NCI-H187 treated with DMSO at 0.1 percent for 48 hours (cell line): ENCODE data around the gene KDELR3.

Experiments
- DNase-seq: peaks from one replicate; lab custom pipeline; 2025; lab: John Stamatoyannopoulos, UW

Gene KDELR3

GRCh38 chr22:38467904-38468442, at the start of gene KDELR3:
Gene KDELR3 (plus strand): TSS chr22:38468096. CDS start chr22:38468234, 138 bp downstream.
- DNase-seq = no peak

- DNase-seq = no peak
These were observed 49.3 kb upstream of the KDELR3 start for GRCh38 chr22:38418589-38418988.

GRCh38 chr22:38419121-38419857, 48.6 kb upstream of the KDELR3 start:
- no peak for DNase-seq

- DNase-seq = no peak
These were observed 48.1 kb upstream of the KDELR3 start for GRCh38 chr22:38419858-38420160.

- no peak for DNase-seq
These were observed 47.2 kb upstream of the KDELR3 start for GRCh38 chr22:38420734-38421133.

- no peak for DNase-seq
These were observed 45.0 kb upstream of the KDELR3 start for GRCh38 chr22:38422611-38423511.

- DNase-seq = no peak
These were observed 44.1 kb upstream of the KDELR3 start for GRCh38 chr22:38423512-38424503.

- no peak for DNase-seq
These were observed 43.3 kb upstream of the KDELR3 start for GRCh38 chr22:38424525-38425080.

GRCh38 chr22:38426628-38427027, 41.3 kb upstream of the KDELR3 start:
- DNase-seq = no peak

GRCh38 chr22:38427465-38427864, 40.4 kb upstream of the KDELR3 start:
- no peak for DNase-seq

- DNase-seq = no peak
These were observed 40.0 kb upstream of the KDELR3 start for GRCh38 chr22:38427940-38428339.

- DNase-seq = no peak
These were observed 39.2 kb upstream of the KDELR3 start for GRCh38 chr22:38428714-38429113.

GRCh38 chr22:38429499-38430068, 38.3 kb upstream of the KDELR3 start:
- DNase-seq = no peak

- no peak for DNase-seq
These were observed 36.5 kb upstream of the KDELR3 start for GRCh38 chr22:38431266-38432010.

GRCh38 chr22:38432264-38432663, 35.6 kb upstream of the KDELR3 start:
- DNase-seq = no peak

- no peak for DNase-seq
These were observed 34.0 kb upstream of the KDELR3 start for GRCh38 chr22:38433871-38434270.

- no peak for DNase-seq
These were observed 32.9 kb upstream of the KDELR3 start for GRCh38 chr22:38435010-38435409.

- DNase-seq = no peak
These were observed 31.9 kb upstream of the KDELR3 start for GRCh38 chr22:38435965-38436364.

- no peak for DNase-seq
These were observed 31.1 kb upstream of the KDELR3 start for GRCh38 chr22:38436629-38437395.

- no peak for DNase-seq
These were observed 30.5 kb upstream of the KDELR3 start for GRCh38 chr22:38437416-38437815.
